ENCODE data around the gene HECTD4. TPM values are rescaled to one million over a fixed set of nuclear protein-coding genes. Genes with fewer than 3 reads are reported as not detected.

HECTD4 gene
- total RNA-seq, 2 donors from 2014 or later = 50.6 to 73.4 TPM

- no peaks in the 10 kb centered on the region for H3K4me1 ChIP-seq (replicated peaks)
- H3K9me3 ChIP-seq = no peaks in the 10 kb centered on the region
- intact Hi-C loops (cut with DNase I) = no loop called here
- no peak for DNase-seq (ENCODE audit: low spot score)
- H3K4me3 ChIP-seq = no peak overlapping the region
- H3K27me3 ChIP-seq (replicated peaks; ENCODE audit: insufficient read depth) = no peaks in the 10 kb centered on the region
- WGBS = 26% methylated on average over 3 of the region's 3 CpGs
- TF ChIP-seq, protein P1, sequence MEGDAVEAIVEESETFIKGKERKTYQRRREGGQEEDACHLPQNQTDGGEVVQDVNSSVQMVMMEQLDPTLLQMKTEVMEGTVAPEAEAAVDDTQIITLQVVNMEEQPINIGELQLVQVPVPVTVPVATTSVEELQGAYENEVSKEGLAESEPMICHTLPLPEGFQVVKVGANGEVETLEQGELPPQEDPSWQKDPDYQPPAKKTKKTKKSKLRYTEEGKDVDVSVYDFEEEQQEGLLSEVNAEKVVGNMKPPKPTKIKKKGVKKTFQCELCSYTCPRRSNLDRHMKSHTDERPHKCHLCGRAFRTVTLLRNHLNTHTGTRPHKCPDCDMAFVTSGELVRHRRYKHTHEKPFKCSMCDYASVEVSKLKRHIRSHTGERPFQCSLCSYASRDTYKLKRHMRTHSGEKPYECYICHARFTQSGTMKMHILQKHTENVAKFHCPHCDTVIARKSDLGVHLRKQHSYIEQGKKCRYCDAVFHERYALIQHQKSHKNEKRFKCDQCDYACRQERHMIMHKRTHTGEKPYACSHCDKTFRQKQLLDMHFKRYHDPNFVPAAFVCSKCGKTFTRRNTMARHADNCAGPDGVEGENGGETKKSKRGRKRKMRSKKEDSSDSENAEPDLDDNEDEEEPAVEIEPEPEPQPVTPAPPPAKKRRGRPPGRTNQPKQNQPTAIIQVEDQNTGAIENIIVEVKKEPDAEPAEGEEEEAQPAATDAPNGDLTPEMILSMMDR (IDR thresholded peaks at IDR 0.05) = no peak
- TF ChIP-seq POLR2A (IDR thresholded peaks at IDR 0.05) (no peak), POLR2AphosphoS5 (IDR thresholded peaks at IDR 0.05) (no peak)
- H3K36me3 ChIP-seq = no peaks in the 10 kb centered on the region
- no peak overlapping the region for H3K27ac ChIP-seq
Observed at GRCh38 chr12:112333019-112333418, 49.2 kb downstream of the HECTD4 start.

- WGBS = 85% methylated on average over 4 of the region's 4 CpGs
Observed at GRCh38 chr12:112331886-112332285, 50.3 kb downstream of the HECTD4 start.

GRCh38 chr12:112330706-112331105, 51.5 kb downstream of the HECTD4 start:
- Histone ChIP-seq H3K27me3 (replicated peaks; ENCODE audit: insufficient read depth) (no peaks in the 10 kb centered on the region), H3K4me1 (replicated peaks) (no peaks in the 10 kb centered on the region), H3K4me3 (no peak overlapping the region), H3K36me3 (no peaks in the 10 kb centered on the region), H3K9me3 (no peaks in the 10 kb centered on the region), H3K27ac (no peak overlapping the region)
- no peak for DNase-seq (ENCODE audit: low spot score)
- intact Hi-C loops (cut with DNase I) = no loop called here
- WGBS = 87% methylated on average over 4 of the region's 4 CpGs
- TF ChIP-seq, protein P1 (IDR thresholded peaks at IDR 0.05) = no peak
- TF ChIP-seq POLR2A (IDR thresholded peaks at IDR 0.05) (no peak), POLR2AphosphoS5 (IDR thresholded peaks at IDR 0.05) (no peak)

More at GRCh38 chr12:112331886-112332285, 50.3 kb downstream of the HECTD4 start:
- Histone ChIP-seq H3K27me3 (replicated peaks; ENCODE audit: insufficient read depth) (no peaks in the 10 kb centered on the region), H3K27ac (no peak overlapping the region), H3K9me3 (no peaks in the 10 kb centered on the region), H3K36me3 (no peaks in the 10 kb centered on the region), H3K4me3 (no peak overlapping the region), H3K4me1 (replicated peaks) (no peaks in the 10 kb centered on the region)
- DNase-seq (ENCODE audit: low spot score) = no peak
- TF ChIP-seq POLR2AphosphoS5 (IDR thresholded peaks at IDR 0.05) = no peak
- TF ChIP-seq POLR2A (IDR thresholded peaks at IDR 0.05) = no peak
- TF ChIP-seq, protein P1 (IDR thresholded peaks at IDR 0.05) = no peak
- intact Hi-C loops (cut with DNase I) = no loop called here

DNA sequence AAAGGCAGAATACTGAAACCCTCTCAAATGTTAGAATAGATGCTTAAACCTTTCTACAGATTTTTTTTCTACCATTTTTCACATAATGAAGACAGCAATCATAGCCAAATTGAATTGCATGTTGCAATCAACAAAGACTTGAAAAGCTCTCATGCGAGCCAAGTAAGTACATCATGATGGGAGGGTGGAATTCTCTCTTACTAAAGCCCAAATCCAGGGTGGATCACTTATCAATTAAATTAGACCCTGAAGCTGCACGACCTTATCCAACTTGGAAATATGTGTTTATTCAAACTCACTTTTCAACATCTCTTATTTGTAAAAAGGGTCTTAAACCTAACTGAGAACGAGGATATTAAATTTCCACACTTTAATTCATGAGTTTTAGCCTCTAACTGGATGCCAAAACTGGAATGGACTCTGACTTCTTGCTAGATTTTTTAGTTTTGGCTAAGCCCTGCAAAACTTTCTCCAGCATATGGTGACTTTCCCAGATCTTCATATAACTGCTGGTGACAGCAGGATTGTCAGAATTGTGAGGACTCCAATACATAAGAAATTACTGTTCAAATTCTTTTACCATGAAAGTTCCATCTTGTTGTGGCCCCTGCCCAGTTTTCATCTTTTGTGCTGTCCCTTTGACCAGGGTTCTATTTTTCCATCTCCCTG, 53.6 kb downstream of the HECTD4 start:
- no peak overlapping the region for H3K4me3 ChIP-seq
- intact Hi-C loops (cut with DNase I) = no loop called here
- WGBS = 46% methylated on average over 3 of the region's 3 CpGs

More for the DNA sequence above, 53.6 kb downstream of the HECTD4 start:
- Histone ChIP-seq H3K36me3 (no peaks in the 10 kb centered on the region), H3K9me3 (no peaks in the 10 kb centered on the region), H3K27me3 (replicated peaks; ENCODE audit: insufficient read depth) (no peaks in the 10 kb centered on the region), H3K27ac (no peak overlapping the region), H3K4me1 (replicated peaks) (no peaks in the 10 kb centered on the region)
- TF ChIP-seq POLR2A (IDR thresholded peaks at IDR 0.05) = no peak
- no peak for TF ChIP-seq POLR2AphosphoS5 (IDR thresholded peaks at IDR 0.05)
- TF ChIP-seq, protein P1 (IDR thresholded peaks at IDR 0.05) = no peak
- DNase-seq (ENCODE audit: low spot score) = no peak
